G401 (cell line): ENCODE measurements around the gene TMEM108. TPM values are rescaled to one million over a fixed set of nuclear protein-coding genes. Genes with fewer than 3 reads are reported as not detected.

Experiments used
- DNase-seq: peaks from one replicate; pipeline ENCODE4 v3.0.0-alpha.2; 2015; ENCODE audit warnings: low spot score
- in situ Hi-C: cut with HindIII; loops from 2 replicates; pipeline ENCODE4 v1.10.0; 2016; ENCODE audit warnings: low sequenced_read_pairs, mixed read lengths
- total RNA-seq: library from RNA; depleted of rRNA; stranded (reverse); fragments of >200 nt; shearing (Covaris generic); gene quantifications from 2 replicates; pipeline ENCODE4 v1.2.3, GENCODE V29; 2014

The TMEM108 gene
- total RNA-seq, 1 experiment from 2014 or later: not detected

DNA sequence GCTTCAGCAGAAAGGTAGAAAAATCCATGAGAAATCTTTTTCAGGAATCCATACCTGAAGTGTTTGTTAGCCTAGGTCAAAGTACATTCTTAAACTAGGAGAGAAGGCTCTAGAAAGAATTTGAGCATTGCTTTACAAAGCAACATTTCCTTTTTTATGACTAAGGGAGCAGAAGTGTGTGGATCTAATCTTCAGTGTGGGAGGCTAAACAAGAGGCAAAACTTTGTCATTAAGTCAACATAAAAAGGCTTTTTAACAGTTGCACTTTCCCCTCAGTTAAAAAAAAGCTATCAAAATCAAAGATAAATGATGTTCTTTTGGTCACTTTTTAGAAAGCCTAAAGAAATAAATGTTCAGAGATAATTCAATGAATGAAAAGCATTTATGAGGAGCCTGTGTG, 154.8 kb downstream of the TMEM108 start:
- DNase-seq: no peak
- in situ Hi-C loops: no loop called here

DNA sequence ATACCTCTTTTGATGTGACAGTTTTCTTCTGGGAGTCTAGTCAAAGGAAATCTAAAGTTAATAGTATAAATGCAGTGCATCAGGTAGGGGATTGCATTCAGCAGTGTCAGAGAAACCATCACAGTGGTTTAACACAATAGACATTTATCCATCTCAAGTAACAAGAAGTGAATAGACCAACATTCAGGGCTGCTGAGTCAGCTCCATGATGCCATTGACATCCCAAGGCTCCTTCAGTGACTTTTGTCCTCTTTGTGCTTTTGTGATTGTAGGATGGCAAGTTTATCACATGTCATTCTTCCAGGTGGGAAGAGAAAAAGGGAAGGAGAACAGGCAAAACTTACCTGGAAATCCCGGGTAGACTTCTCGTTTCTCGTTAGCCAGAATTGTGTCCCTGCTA, 158.3 kb downstream of the TMEM108 start:
- DNase-seq: no peak
- in situ Hi-C loops: no loop called here

DNA sequence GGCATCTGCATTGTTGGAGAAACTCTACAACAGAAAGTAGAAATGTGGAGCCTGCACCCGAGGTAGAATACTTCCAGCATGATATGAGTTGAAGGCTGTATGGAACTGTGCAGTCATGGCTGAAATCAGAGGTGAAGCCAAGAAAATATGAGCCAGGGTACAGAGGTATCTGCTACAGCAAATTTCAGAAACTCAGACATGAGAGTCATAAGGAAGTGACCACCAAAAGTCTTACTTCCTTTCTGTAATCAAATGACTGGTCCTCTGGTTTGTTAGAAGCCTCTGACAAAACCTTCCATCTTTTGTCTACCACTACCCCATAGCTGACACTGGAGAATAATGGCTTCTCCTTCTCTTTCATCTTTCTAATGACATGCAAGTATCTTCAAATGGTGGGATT, 159.4 kb downstream of the TMEM108 start:
- DNase-seq: no peak
- in situ Hi-C loops: no loop called here

DNA sequence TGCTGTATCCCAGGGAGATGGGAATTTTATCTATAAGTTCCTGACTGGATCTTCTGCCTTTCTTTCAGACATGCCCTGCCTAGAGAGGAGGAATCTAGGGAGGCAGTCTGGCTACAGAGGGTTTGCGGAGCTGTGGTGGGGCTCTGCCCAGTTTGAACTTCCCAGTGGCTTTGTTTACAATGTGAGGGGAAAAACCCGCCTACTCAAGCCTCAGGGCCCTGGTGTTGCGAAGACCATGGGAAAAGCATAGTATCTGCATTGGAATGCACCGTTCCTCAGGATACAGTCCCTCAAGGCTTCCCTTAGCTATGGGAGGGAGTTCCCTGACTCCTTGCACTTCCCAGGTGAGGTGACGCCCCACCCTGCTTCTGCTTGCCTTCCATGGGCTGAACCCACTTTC, 168.7 kb downstream of the TMEM108 start:
- no peak for DNase-seq
- in situ Hi-C loops: no loop called here

GRCh38 chr3:133208184-133208583, 170.0 kb downstream of the TMEM108 start:
- no peak for DNase-seq
- in situ Hi-C loops: no loop called here

DNA sequence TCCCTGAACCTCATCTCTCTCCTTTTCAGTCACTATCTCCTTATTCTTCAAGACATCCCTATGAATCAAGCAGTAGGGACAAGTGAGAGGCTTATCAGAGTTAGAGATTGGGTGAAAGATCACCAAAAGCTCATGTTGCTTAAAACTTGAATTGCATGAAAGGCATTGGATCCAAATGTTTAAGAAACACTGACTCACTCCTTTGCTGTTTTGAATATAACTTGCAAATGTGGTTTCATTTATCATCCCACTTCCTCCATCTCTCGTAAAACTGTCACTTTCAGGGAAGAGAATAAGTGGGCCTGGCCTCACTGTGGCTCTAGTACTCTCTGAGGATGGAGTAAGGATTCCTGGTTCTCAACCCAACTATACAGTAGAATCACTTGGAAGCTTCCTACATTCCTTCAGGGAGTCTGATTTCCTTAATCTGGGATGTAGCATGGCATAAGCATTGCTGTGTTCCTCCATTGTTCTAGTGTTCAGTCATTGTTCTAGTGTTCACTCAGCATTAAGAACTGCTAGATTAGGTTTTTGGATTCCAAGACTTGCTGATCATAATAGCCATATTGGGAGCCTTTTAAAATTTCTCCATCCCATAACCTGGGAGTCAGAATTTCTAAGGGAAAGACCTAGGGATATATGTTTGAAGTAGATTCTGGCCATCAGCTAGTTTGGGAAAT, 171.8 kb downstream of the TMEM108 start:
- DNase-seq: no peak
- in situ Hi-C loops: no loop called here

- no peak for DNase-seq
- in situ Hi-C loops: no loop called here
Measured at GRCh38 chr3:133210656-133211055, 172.5 kb downstream of the TMEM108 start.

DNA sequence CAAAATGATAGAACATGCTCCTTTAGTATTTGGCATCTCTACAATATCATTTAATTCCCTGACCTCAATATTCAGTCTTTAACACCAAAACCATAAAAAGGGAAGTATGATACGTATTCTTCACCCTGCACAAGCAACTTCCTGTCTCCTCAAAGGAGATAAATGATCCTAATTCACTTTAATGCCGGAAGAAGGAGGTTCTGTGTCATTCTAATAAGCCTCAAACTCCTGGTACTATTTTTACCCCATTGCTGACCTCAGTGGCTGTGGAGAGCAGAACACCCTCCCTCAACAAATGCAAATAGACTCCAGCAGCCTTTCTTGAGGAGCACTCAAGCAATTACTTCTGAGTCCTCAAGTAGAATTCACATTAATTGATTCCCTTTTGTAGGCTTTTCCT, 173.3 kb downstream of the TMEM108 start:
- DNase-seq: no peak

DNA sequence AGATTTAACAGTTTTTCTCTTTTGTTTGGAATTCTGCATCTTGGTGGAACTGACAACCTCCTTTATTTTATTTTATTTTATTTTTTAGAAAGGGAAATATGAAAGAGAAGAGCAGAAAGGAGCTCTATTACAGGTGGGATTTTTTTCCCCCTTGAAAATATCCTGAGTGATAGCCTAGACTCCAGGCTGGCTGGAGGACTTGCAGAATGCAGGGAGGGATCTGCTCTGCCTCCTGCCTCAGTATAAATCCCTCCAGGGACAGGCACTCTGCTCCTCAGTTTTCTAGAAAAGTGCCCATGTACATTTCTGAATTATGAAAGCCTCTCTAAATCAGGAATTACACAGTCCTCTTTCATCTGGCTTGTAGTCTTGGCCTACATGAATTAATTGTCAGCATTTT, 173.7 kb downstream of the TMEM108 start:
- no peak for DNase-seq
- in situ Hi-C loops: no loop called here

More for the DNA sequence above, 173.3 kb downstream of the TMEM108 start:
- in situ Hi-C loops: no loop called here

DNA sequence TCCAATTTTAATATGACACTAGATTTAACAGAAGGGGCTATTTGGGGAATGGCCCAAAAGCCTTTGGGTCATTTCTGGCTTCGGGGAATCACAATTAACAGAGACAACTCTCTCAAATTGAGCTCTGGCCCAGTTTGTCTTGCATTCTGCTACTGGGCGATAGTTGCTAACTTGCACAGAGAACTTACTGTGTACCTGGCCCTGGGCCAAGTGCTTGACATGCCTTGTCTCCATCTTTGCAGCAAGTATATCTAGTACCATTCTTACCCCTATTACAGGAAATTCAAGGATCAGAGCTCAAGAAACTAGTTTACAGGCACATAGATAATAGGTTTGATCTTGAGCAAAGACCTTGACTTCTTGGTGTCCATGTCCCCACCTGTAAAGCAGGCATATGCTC, 175.7 kb downstream of the TMEM108 start:
- in situ Hi-C loops: no loop called here
- no peak for DNase-seq

DNA sequence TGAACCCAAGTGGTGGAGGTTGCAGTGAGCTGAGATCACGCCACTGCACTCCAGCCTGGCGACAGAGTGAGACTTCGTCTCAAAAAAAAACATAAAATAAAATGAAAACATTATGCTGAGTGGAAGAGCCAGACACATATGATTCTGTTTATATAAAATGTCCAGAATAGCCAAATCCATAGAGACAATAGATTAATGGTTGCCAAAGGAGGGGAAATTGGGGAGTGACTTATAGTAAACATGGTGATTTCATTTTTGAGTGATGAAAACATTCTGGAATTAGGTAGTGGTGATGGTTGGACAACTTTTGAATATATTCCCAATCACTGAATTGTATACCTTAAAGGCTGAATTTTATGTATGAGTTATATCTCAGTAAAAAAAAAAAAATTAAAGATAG, 189.6 kb downstream of the TMEM108 start:
- in situ Hi-C loops: no loop called here
- DNase-seq: no peak

- in situ Hi-C loops: no loop called here
- no peak for DNase-seq
Measured at GRCh38 chr3:133230195-133230594, 192.0 kb downstream of the TMEM108 start.

DNA sequence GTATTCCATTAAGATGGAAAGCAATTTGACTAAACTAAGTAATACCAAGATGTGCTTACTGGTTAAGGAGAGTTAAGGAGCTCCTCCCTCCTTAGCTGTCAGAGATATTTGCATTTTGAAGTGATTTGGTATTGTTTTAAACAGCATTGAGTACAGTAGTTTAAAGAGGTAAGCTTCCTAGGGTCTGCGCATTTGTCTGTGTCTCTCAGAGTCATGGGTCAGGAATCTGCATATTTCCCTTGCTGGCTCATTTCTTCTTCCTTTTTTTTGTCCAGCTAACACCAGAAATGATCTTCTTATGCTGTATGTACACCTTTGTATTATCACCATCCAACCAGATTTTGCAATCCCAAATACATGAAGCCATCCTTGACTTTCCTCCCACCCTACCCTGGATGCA, 198.7 kb downstream of the TMEM108 start:
- in situ Hi-C loops: no loop called here
- no peak for DNase-seq

DNA sequence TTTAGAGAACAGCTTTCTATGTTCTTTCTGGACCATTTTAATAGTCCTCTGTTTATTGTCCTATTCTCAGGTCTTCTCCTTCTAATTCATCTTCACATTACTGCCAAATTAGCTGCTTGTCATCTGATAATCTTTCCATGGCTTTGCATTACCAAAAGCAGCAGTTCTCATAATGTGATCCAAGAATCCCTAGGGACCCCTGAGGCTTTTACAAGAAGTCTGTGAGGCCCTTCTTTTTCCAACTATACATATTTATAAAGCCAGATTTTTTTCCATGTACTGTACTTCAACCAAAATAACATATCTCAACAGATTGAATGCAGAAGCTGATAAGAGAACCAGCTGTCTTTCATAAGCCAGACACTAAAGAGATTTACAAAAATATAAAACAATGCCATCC, 199.2 kb downstream of the TMEM108 start:
- DNase-seq: no peak

GRCh38 chr3:133238015-133238414, 199.8 kb downstream of the TMEM108 start:
- DNase-seq: no peak
- in situ Hi-C loops: no loop called here

More for the DNA sequence above, 199.2 kb downstream of the TMEM108 start:
- in situ Hi-C loops: no loop called here

DNA sequence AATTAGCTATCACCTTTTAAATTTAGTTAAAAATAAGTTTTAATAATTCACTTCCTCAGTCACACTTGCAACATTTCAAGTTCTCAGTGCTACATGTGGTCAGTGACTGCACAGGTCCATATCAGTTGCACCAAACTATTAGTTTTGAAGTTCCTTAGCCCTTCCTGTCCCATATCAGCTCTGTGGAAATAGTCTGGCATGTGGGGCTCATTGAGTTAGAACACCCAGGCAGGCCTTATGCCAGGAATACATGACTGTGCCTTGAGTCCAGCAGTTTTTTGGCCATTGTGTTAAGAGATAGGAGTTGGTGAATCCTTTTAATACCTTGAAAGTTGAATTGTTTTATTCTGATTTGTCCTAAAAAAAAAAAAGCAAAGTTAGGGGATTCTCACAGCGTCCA, 207.9 kb downstream of the TMEM108 start:
- DNase-seq: no peak

DNA sequence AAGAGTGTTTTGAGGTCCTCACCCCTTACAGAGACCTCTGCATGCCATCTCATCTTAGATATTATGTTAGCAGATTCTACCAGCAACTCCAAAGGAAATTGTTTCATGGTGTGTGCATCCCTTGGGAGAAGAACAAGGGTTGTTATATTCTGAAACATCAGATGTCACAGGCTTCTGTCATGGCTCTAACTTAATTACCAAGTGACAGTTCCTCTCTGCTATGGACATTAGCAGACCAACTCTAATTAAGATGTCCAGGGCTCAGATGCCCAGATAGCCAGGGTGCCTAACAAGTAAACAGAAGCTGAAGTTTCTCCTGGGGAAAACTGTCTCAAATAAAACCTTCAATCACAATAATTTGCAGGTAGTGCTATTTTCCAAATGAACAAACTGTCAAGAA, 208.6 kb downstream of the TMEM108 start:
- in situ Hi-C loops: no loop called here
- no peak for DNase-seq

More for the DNA sequence above, 207.9 kb downstream of the TMEM108 start:
- in situ Hi-C loops: no loop called here

DNA sequence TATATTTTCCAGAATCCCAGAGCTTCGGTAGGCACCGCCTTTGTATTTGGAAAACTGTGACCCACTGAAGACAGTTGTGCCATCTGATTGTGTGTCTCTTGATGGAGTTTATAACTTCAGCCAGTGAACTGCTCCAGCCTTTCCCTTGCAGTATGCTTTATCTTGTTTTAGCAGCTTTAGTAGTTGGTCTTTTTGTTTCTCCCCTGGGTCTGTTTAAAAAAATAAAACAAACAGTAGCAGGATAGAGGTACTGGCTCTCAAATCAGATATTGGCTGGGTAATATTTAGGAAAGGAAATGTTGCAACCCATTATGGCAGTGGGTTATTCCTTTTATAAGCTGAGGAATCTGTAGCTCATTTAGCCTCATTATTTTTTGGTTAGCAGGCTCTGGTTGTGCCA, 210.2 kb downstream of the TMEM108 start:
- in situ Hi-C loops: no loop called here
- no peak for DNase-seq

DNA sequence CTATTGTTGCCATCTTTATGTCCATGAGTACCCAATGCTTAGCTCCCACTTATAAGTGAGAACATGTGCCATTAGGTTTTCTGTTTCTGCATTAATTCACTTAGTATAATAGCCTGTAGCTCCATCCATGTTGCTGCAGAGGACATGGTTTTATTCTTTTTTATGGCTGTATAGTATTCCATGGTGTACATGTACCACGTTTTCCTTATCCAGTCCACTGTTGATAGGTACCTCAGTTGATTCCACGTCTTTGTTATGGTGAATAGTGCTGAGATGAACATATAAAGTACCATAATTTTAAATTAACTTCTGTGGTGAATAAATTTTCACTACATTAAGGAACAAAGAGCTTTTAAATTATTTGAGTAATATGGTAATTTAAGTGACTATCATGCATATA, 211.3 kb downstream of the TMEM108 start:
- in situ Hi-C loops: no loop called here
- DNase-seq: no peak

DNA sequence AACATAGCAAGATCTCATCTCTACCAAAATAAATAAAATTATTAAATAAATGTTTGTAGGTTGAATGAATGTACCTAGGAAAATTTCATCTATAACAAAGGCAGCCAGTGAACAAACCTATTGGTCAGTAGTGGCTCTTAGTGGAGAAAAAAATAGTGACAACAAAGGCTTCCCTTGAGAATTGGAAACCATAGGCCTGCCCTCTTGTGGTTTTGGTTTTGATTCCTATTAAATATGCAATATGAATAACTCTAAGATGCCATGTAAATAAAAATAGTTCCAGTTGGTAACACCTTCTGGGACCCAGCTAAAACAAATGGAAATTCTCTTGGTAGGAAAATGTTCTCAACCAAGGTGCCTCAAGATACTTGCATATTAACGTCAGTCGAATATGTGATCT, 216.0 kb downstream of the TMEM108 start:
- in situ Hi-C loops: no loop called here

DNA sequence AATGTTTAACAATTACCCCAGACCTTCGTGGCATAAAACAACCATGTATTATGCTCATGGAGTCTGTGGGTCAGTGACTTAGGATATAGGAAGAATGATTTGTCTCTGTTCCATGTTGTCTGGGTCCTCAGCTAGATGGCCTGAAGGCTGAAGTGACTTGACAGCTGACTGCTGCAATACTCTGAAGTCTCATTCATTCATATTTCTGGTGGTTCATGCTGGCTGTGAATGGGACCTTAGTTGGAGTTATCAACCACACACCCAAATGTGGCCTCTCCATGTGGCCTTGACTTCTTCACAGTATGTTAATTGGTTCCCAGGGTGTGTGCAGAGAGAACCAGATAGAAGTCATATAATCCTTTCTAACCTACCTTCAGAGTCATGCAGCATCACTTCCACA, 216.5 kb downstream of the TMEM108 start:
- no peak for DNase-seq
- in situ Hi-C loops: no loop called here

More for the DNA sequence above, 216.0 kb downstream of the TMEM108 start:
- no peak for DNase-seq
